Thoracic aorta (tissue), 2 donors: ENCODE measurements around the gene PREP. TPM values are rescaled to one million over a fixed set of nuclear protein-coding genes. Genes with fewer than 3 reads are reported as not detected.

ENCODE experiments used
- ATAC-seq: fragments of 150-250 bp; one replicate; pipeline ENCODE4 v1.8.0; 2017; ENCODE audit warnings: low read depth; ENCODE audit not compliant: insufficient number of reproducible peaks, low FRiP score
- DNase-seq: peaks from one replicate; pipeline ENCODE4 v3.0.0-alpha.2; 2020; ENCODE audit warnings: low spot score
- H3K27ac ChIP-seq, 2 donors: fragments of 200-600 bp; sonication (generic); 1 replicate in 1 of 2; 2 replicates in 1 of 2; pipeline ENCODE4 v1.5.1; 2016; ENCODE audit warnings: mild to moderate bottlenecking in 2 of 2, moderate library complexity in 2 of 2
- H3K27me3 ChIP-seq: fragments of 200-600 bp; sonication (generic); replicated peaks from 2 replicates; pipeline ENCODE4 v1.6.0; 2016; ENCODE audit warnings: mild to moderate bottlenecking; ENCODE audit not compliant: insufficient read depth
- H3K36me3 ChIP-seq: fragments of 200-600 bp; sonication (generic); one replicate; pipeline ENCODE4 v1.5.1; 2016
- H3K4me1 ChIP-seq, 2 donors: fragments of 200-600 bp; sonication (generic); 1 replicate in 1 of 2; 2 replicates in 1 of 2; pipeline versions ENCODE4 v1.5.1 to v1.6.0; 2016; ENCODE audit warnings: low read depth in 2 of 2, mild to moderate bottlenecking in 1 of 2; ENCODE audit not compliant: control insufficient read depth in 1 of 2
- H3K4me3 ChIP-seq: fragments of 200-600 bp; sonication (generic); 2 replicates; pipeline ENCODE4 v1.5.1; 2016; ENCODE audit warnings: mild to moderate bottlenecking
- H3K9me3 ChIP-seq: fragments of 200-600 bp; sonication (generic); 2 replicates; pipeline ENCODE4 v1.5.1; 2016
- CTCF ChIP-seq: fragments of 200-600 bp; sonication (generic); IDR thresholded peaks from one replicate; pipeline ENCODE4 v1.5.1; 2019; ENCODE audit warnings: antibody characterized with exemption
- total RNA-seq, 2 donors: library from RNA; depleted of rRNA; stranded (reverse); fragments of >200 nt; gene quantifications; one replicate each; pipeline versions ENCODE4 v1.1.0 to v1.2.3, GENCODE V29; 2016

PREP gene
- total RNA-seq, 2 donors from 2014 or later = 12.6 to 17.9 TPM

- DNase-seq = no peak
- Histone ChIP-seq H3K36me3 (no peaks in the 10 kb centered on the region), H3K27ac (no peak overlapping the region), H3K9me3 (no peaks in the 10 kb centered on the region), H3K4me1 (no peaks in the 10 kb centered on the region), H3K27me3 (no peaks in the 10 kb centered on the region), H3K4me3 (no peak overlapping the region)
- ATAC-seq = no peak
- TF ChIP-seq CTCF = no peak
Observed at GRCh38 chr6:105313211-105313610, 89.7 kb downstream of the PREP start.

GRCh38 chr6:105310947-105311346 lies 91.9 kb downstream of the PREP start:
- DNase-seq (no peak), ATAC-seq (no peak)
- no peaks in the 10 kb centered on the region for H3K36me3 ChIP-seq
- H3K27me3 ChIP-seq = no peaks in the 10 kb centered on the region
- no peak overlapping the region for H3K4me3 ChIP-seq
- no peak overlapping the region for H3K27ac ChIP-seq
- no peaks in the 10 kb centered on the region for H3K4me1 ChIP-seq
- TF ChIP-seq CTCF = no peak
- H3K9me3 ChIP-seq = no peaks in the 10 kb centered on the region

- ATAC-seq = no peak
- Histone ChIP-seq H3K9me3 (no peaks in the 10 kb centered on the region), H3K36me3 (no peaks in the 10 kb centered on the region), H3K27ac (no peak overlapping the region), H3K4me3 (no peak overlapping the region), H3K27me3 (no peaks in the 10 kb centered on the region), H3K4me1 (no peaks in the 10 kb centered on the region)
- TF ChIP-seq CTCF = no peak
- no peak for DNase-seq
Observed at GRCh38 chr6:105310371-105310770, 92.5 kb downstream of the PREP start.

GRCh38 chr6:105308840-105309239 lies 94.0 kb downstream of the PREP start:
- no peak for ATAC-seq
- H3K27me3 ChIP-seq = no peaks in the 10 kb centered on the region
- H3K9me3 ChIP-seq = no peaks in the 10 kb centered on the region
- H3K4me3 ChIP-seq = no peak overlapping the region
- no peaks in the 10 kb centered on the region for H3K4me1 ChIP-seq
- no peak overlapping the region for H3K27ac ChIP-seq
- DNase-seq = no peak
- H3K36me3 ChIP-seq = no peaks in the 10 kb centered on the region
- TF ChIP-seq CTCF = no peak

- DNase-seq (no peak), ATAC-seq (no peak)
- peaks cover 8% of the 10 kb centered on the region for H3K36me3 ChIP-seq
- H3K4me3 ChIP-seq = no peak overlapping the region
- no peak overlapping the region for H3K27ac ChIP-seq
- no peaks in the 10 kb centered on the region for H3K9me3 ChIP-seq
- no peak for TF ChIP-seq CTCF
- no peaks in the 10 kb centered on the region for H3K27me3 ChIP-seq
- H3K4me1 ChIP-seq = no peaks in the 10 kb centered on the region
Observed at GRCh38 chr6:105305521-105305920, 97.4 kb downstream of the PREP start.
